Mucosa of stomach (tissue), 1 donor: ENCODE data around the gene NRIP1.

Experiments
- H3K27me3 ChIP-seq: one replicate; pipeline ENCODE4 v1.7.0; 2013; ENCODE audit warnings: mild to moderate bottlenecking, low read length; ENCODE audit not compliant: control insufficient read depth, insufficient read depth
- H3K36me3 ChIP-seq: one replicate; pipeline ENCODE4 v1.7.0; 2013; ENCODE audit warnings: low read length; ENCODE audit not compliant: control insufficient read depth, insufficient read depth
- H3K4me1 ChIP-seq: one replicate; pipeline ENCODE4 v1.7.0; 2013; ENCODE audit warnings: mild to moderate bottlenecking, low read length; ENCODE audit not compliant: control insufficient read depth, insufficient read depth
- H3K4me3 ChIP-seq: one replicate; pipeline ENCODE4 v1.7.0; 2013; ENCODE audit warnings: low read length
- H3K9ac ChIP-seq: one replicate; pipeline ENCODE4 v1.7.0; 2013; ENCODE audit warnings: mild to moderate bottlenecking, low read length, moderate library complexity
- H3K9me3 ChIP-seq: one replicate; pipeline ENCODE4 v1.7.0; 2013; ENCODE audit warnings: mild to moderate bottlenecking, low read length, moderate library complexity; ENCODE audit not compliant: control insufficient read depth
- donor health status: Pancreatic carcinoma.

NRIP1 gene

GRCh38 chr21:15063814-15064575, 805 bp downstream of the NRIP1 start:
- Histone ChIP-seq H3K9me3 (no peaks in the 10 kb centered on the region), H3K4me1 (peaks cover 9% of the 10 kb centered on the region), H3K4me3 (peak overlapping the region; percentile 45), H3K27me3 (no peaks in the 10 kb centered on the region), H3K9ac (peak overlapping the region; percentile 76), H3K36me3 (no peaks in the 10 kb centered on the region)

DNA sequence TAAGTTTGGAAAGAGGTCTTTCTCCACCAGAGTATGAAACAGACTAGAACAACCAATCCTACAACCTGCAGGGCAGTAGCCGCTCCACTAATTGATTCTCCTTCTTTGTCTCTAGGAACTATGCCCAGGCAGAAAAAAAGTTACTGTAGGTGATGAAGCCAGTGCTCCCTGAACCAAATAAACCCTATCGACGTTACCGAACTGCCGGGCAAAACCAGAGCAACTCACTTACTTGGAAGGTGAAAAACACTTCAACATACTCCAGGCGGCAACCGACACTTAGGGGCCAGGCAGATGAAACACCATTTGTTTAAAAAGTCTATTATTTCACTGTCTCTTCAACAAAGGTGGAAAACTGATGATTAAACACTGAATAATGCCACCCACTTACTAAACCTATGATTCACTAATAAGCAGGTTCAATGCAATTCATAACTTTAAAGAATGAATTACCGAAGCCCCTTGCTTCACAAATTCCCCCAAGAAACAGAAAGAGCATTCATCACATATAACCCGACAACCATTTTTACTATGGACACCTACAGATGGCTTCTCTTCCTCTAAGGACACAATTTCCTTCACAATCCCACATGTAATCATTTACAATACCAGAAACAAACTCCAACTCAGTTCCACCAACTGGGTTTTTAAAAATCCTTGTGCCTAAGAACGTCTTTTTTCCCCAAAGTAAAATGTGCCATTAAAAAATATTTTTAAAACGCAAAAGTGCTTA, 1.6 kb downstream of the NRIP1 start:
- Histone ChIP-seq H3K27me3 (no peaks in the 10 kb centered on the region), H3K9ac (peak overlapping the region; percentile 76), H3K4me3 (peak overlapping the region; percentile 45), H3K4me1 (peaks cover 15% of the 10 kb centered on the region), H3K36me3 (no peaks in the 10 kb centered on the region), H3K9me3 (no peaks in the 10 kb centered on the region)

DNA sequence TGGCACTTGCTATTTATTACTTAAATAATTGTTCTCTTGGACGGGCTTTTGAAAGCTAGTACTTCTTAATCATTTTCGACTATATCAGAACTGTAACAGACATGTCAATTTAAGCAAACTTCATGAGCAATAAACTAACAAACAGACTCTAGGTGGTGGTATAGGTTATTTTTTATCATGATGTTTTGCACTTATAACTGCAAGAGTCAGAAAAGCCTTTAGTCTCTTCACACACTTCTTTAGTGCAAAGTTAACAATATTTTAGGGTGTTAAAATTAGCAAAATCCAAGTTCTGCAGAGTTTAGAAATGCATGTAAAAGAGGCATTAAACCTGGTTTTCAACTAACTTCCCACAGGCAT, 2.2 kb downstream of the NRIP1 start:
- Histone ChIP-seq H3K9me3 (no peaks in the 10 kb centered on the region), H3K4me1 (peaks cover 20% of the 10 kb centered on the region), H3K9ac (peak overlapping the region; percentile 8), H3K27me3 (no peaks in the 10 kb centered on the region), H3K36me3 (no peaks in the 10 kb centered on the region), H3K4me3 (no peak overlapping the region)

GRCh38 chr21:15061747-15062605, 2.8 kb downstream of the NRIP1 start:
- H3K4me3 ChIP-seq: no peak overlapping the region

DNA sequence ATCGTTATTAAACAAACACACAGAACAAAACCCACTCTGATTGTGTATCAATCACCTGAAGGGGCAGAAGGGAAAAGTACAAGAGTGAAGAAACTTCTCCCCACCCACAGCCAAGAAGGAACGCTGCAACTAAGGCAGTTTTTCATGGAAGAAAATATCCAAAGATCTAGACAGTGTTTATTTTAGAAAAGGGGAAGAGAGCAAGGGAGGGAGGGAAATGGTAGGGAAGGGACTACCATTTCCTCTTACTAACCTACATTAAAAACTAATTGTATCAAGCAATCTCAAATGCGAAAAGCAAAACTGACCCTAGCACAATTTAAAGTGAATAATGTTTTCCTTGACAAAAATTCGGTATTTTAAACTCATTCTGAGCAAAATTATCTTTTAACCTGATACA, 3.5 kb downstream of the NRIP1 start:
- no peak overlapping the region for H3K9ac ChIP-seq

More at GRCh38 chr21:15061747-15062605, 2.8 kb downstream of the NRIP1 start:
- H3K4me1 ChIP-seq: peaks cover 26% of the 10 kb centered on the region
- no peaks in the 10 kb centered on the region for H3K27me3 ChIP-seq
- no peaks in the 10 kb centered on the region for H3K36me3 ChIP-seq
- no peaks in the 10 kb centered on the region for H3K9me3 ChIP-seq
- peak overlapping the region; percentile 8 for H3K9ac ChIP-seq

DNA sequence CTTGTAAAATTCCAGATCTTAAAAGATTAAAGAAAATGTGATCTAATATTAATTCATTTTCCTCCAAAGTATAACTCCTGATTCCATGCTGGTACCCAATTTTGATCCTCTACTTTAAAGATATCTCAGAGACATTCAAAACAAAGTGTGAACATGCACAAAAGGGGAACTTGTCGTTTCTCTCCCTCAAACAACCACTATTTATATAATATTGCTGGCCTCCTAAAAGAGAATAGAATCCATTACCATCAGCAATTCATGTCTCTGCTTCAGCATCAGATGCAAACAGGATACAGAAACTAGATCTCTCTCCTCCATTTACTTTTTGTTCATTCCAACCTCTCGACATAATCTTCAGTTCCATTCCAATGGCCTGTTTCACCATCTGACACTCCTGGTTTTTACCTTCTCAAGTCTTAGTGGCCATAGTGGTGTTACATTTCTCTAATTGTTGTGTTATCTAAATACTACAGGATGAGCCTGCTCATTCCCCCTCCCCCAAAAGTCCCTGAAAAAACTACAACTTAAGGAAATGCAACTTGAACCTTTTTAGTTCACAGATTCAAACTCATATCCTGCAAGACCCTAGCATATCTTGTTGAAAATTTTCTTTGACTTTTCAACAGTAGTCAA, 4.1 kb downstream of the NRIP1 start:
- Histone ChIP-seq H3K36me3 (no peaks in the 10 kb centered on the region), H3K27me3 (no peaks in the 10 kb centered on the region), H3K4me1 (peaks cover 30% of the 10 kb centered on the region), H3K4me3 (no peak overlapping the region), H3K9me3 (no peaks in the 10 kb centered on the region), H3K9ac (no peak overlapping the region)

More for the DNA sequence above, 3.5 kb downstream of the NRIP1 start:
- H3K9me3 ChIP-seq: no peaks in the 10 kb centered on the region
- H3K36me3 ChIP-seq: no peaks in the 10 kb centered on the region
- H3K4me1 ChIP-seq: peaks cover 30% of the 10 kb centered on the region
- H3K4me3 ChIP-seq: no peak overlapping the region
- H3K27me3 ChIP-seq: no peaks in the 10 kb centered on the region

DNA sequence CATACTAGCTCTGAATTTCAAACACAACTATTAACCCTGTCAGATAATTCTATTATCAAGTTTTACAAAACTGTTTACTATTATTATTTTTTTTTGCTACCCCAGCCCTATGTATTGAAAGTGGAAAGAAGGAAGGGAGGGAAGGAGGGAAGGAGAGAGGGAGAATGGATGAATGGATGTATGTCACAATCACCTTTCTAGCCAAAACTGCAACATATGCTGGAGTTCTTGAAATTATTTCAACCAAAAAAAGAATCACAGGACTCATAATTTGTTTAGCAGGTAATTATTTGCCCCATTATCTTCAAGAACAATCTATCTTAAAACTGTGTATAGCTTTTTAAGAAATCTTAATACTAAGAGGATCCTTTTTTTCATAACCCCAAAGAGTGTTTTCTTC, 5.4 kb downstream of the NRIP1 start:
- Histone ChIP-seq H3K27me3 (no peaks in the 10 kb centered on the region), H3K9me3 (no peaks in the 10 kb centered on the region), H3K4me1 (peaks cover 30% of the 10 kb centered on the region), H3K4me3 (no peak overlapping the region), H3K9ac (peak overlapping the region; percentile 7), H3K36me3 (no peaks in the 10 kb centered on the region)

DNA sequence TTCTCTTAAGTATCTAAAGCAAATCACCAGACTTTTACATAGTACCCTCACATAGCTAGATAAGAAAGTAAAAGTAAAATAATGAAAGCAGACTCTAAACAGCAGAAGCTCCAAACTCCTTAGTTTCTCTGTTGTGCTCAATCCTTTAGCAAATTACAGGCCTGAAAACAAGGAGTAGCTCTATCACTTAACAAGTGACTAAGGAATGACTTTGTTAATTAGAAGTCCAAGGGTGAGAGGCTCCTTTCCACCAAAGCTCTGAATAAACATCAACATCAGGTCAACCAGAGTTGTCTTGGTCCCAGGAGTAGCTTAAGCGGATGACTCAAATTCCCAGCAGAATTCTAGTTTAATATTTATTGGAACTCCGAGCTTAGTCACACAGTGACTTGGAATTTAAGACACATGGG, 5.9 kb downstream of the NRIP1 start:
- Histone ChIP-seq H3K4me3 (no peak overlapping the region), H3K9me3 (no peaks in the 10 kb centered on the region), H3K36me3 (no peaks in the 10 kb centered on the region), H3K9ac (no peak overlapping the region), H3K4me1 (peaks cover 30% of the 10 kb centered on the region), H3K27me3 (no peaks in the 10 kb centered on the region)

GRCh38 chr21:15057285-15057684, 7.5 kb downstream of the NRIP1 start:
- Histone ChIP-seq H3K4me1 (peaks cover 36% of the 10 kb centered on the region), H3K4me3 (no peak overlapping the region)

GRCh38 chr21:15054606-15055239, 10.1 kb downstream of the NRIP1 start:
- Histone ChIP-seq H3K4me3 (no peak overlapping the region), H3K4me1 (peaks cover 51% of the 10 kb centered on the region), H3K9ac (no peak overlapping the region), H3K36me3 (no peaks in the 10 kb centered on the region), H3K27me3 (no peaks in the 10 kb centered on the region), H3K9me3 (no peaks in the 10 kb centered on the region)

More at GRCh38 chr21:15057285-15057684, 7.5 kb downstream of the NRIP1 start:
- H3K9ac ChIP-seq: no peak overlapping the region
- no peaks in the 10 kb centered on the region for H3K27me3 ChIP-seq
- no peaks in the 10 kb centered on the region for H3K9me3 ChIP-seq
- H3K36me3 ChIP-seq: no peaks in the 10 kb centered on the region

DNA sequence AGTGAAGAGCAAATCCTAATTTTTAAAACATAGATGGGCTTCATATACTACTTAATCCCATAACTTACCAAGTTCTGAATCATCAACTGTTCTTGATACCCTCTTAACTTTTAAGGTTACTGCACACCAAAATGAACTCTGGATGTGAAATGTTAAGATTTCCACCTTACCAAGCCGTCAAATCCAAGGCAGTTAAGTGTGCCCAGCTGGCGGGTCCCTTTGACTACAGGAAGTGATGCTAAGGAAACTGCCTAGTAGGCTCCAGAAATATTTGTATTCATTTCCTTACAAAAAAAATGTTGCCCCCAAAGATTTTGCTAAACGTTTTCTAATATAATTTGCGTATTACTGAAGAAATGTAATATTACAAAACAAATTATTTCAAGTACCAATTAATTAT, 10.7 kb downstream of the NRIP1 start:
- Histone ChIP-seq H3K4me1 (peaks cover 50% of the 10 kb centered on the region), H3K4me3 (no peak overlapping the region), H3K36me3 (no peaks in the 10 kb centered on the region), H3K27me3 (no peaks in the 10 kb centered on the region), H3K9ac (no peak overlapping the region), H3K9me3 (no peaks in the 10 kb centered on the region)
